T-cell (primary cell): ENCODE results near the gene DOCK4. TPM values are rescaled to one million over a fixed set of nuclear protein-coding genes. Genes with fewer than 3 reads are reported as not detected.

Experiments
- ATAC-seq, 4 experiments: fragments of 200-7000 bp in 3 of 4; fragments of 150-1000 bp in 1 of 4; cut with Tn5 transposase; replicated peaks in 1 of 4; 1 replicate in 3 of 4; 2 replicates in 1 of 4; pipeline ENCODE4 v1.10.0; 2021; ENCODE audit warnings: moderate library complexity in 3 of 4, mild to moderate bottlenecking in 2 of 4, moderate number of reproducible peaks in 1 of 4
- CTCF ChIA-PET, 2 donors: fragments of 300-600 bp; sonication (Branson Sonifier 250); formaldehyde crosslinking; loops; one replicate each; lab custom pipeline; 2022; ENCODE audit warnings: antibody characterized with exemption in 2 of 2; lab: Charles Lee
- POLR2A ChIA-PET, 2 donors: fragments of 300-600 bp; sonication (Branson Sonifier 250); formaldehyde crosslinking; loops; one replicate each; lab custom pipeline; 2022; ENCODE audit warnings: antibody characterized with exemption in 2 of 2; lab: Charles Lee
- DNase-seq, 35 experiments: peaks; one replicate each; pipeline versions ENCODE4 v3.0.0 to v3.0.0-alpha.2; 2013 to 2023
- H3K27ac ChIP-seq: one replicate; pipeline ENCODE4 v1.5.1; 2013; ENCODE audit warnings: low read length
- H3K27me3 ChIP-seq, 2 experiments: replicated peaks in 1 of 2; 1 replicate in 1 of 2; 2 replicates in 1 of 2; pipeline versions ENCODE4 v1.6.1 to v1.7.0; 2013; ENCODE audit warnings: low read length in 1 of 2, mixed read lengths in 1 of 2; ENCODE audit not compliant: control insufficient read depth in 2 of 2, insufficient read depth in 2 of 2; ENCODE audit errors: extremely low read depth in 1 of 2
- H3K36me3 ChIP-seq, 2 donors: 1 replicate in 1 of 2; 2 replicates in 1 of 2; pipeline versions ENCODE4 v1.6.1 to v1.7.0; 2013; ENCODE audit warnings: low read length in 1 of 2; ENCODE audit not compliant: control insufficient read depth in 2 of 2, insufficient read depth in 1 of 2; ENCODE audit errors: extremely low read depth in 1 of 2
- H3K4me1 ChIP-seq, 2 experiments: 1 replicate in 1 of 2; 2 replicates in 1 of 2; pipeline versions ENCODE4 v1.6.1 to v1.7.0; 2013; ENCODE audit warnings: low read length in 2 of 2, mixed read lengths in 1 of 2; ENCODE audit not compliant: insufficient read depth in 2 of 2, control insufficient read depth in 1 of 2; ENCODE audit errors: extremely low read depth in 1 of 2
- H3K4me3 ChIP-seq, 2 donors: 1 replicate in 1 of 2; 2 replicates in 1 of 2; pipeline versions ENCODE4 v1.5.1 to v1.7.0; 2013; ENCODE audit warnings: mild to moderate bottlenecking in 2 of 2, low read length in 1 of 2, moderate library complexity in 1 of 2; ENCODE audit not compliant: control insufficient read depth in 1 of 2; ENCODE audit errors: extremely low read depth in 1 of 2
- H3K9me3 ChIP-seq: 2 replicates; pipeline ENCODE4 v1.7.0; 2013
- H3K27ac Mint-ChIP-seq, 2 donors: one replicate each; pipeline ENCODE4 v1.8.0; 2020 to 2021; ENCODE audit warnings: mild to moderate bottlenecking in 2 of 2, mixed read lengths in 2 of 2
- H3K27me3 Mint-ChIP-seq, 2 donors: one replicate each; pipeline ENCODE4 v1.8.0; 2021 to 2022; ENCODE audit warnings: mixed read lengths in 2 of 2
- H3K36me3 Mint-ChIP-seq: one replicate; pipeline ENCODE4 v1.8.0; 2021; ENCODE audit warnings: mixed read lengths
- H3K4me1 Mint-ChIP-seq, 3 donors: one replicate each; pipeline ENCODE4 v1.8.0; 2020 to 2022; ENCODE audit warnings: mixed read lengths in 3 of 3, mild to moderate bottlenecking in 1 of 3
- H3K4me3 Mint-ChIP-seq, 3 donors: one replicate each; pipeline ENCODE4 v1.8.0; 2020 to 2022; ENCODE audit warnings: mild to moderate bottlenecking in 3 of 3, mixed read lengths in 3 of 3, moderate library complexity in 3 of 3
- H3K9me3 Mint-ChIP-seq, 3 donors: one replicate each; pipeline ENCODE4 v1.8.0; 2020 to 2022; ENCODE audit warnings: mixed read lengths in 3 of 3
- WGBS: methylation state at CpG from one replicate; pipeline ENCODE4 v1.1.5; 2013; ENCODE audit warnings: missing lambda C conversion rate; ENCODE audit not compliant: insufficient coverage; 5-methylcytosine and 5-hydroxymethylcytosine counted together
- total RNA-seq, 35 experiments: library from RNA in 6 of 35; stranded (reverse) in 6 of 35; fragments of 120-200 nt in 1 of 35; gene quantifications; one replicate each; pipeline versions ENCODE4 v1.2.1 to v1.2.4 and lab custom pipeline; 2013 to 2026

Gene DOCK4
- total RNA-seq, 5 donors from 2014 or later (not counting 1 experiment from before 2014, with no cell fraction given) = 0.35 to 1.4 (median 0.85) TPM

GRCh38 chr7:111860248-111860647 lies 346.0 kb downstream of the DOCK4 start:
- H3K4me1 ChIP-seq = peaks cover 0 to 4% of the 10 kb centered on the region in 2 experiments
- 29% methylated on average over 5 of the region's 6 CpGs for WGBS
- no peaks in the 10 kb centered on the region for H3K9me3 Mint-ChIP-seq
- ChIA-PET POLR2A (no interaction called here), CTCF (no interaction called here)
- H3K27me3 Mint-ChIP-seq = peaks cover 4 to 11% of the 10 kb centered on the region in 2 donors
- no peak overlapping the region for H3K4me3 Mint-ChIP-seq
- H3K36me3 ChIP-seq = no peaks in the 10 kb centered on the region
- ATAC-seq (no peak), DNase-seq (no peak)
- no peak overlapping the region for H3K27ac Mint-ChIP-seq
- no peaks in the 10 kb centered on the region for H3K36me3 Mint-ChIP-seq
- no peak overlapping the region for H3K27ac ChIP-seq
- H3K27me3 ChIP-seq = no peaks in the 10 kb centered on the region
- no peaks in the 10 kb centered on the region for H3K9me3 ChIP-seq
- H3K4me3 ChIP-seq = no peak overlapping the region
- peaks cover 0 to 7% (median 1%) of the 10 kb centered on the region in 3 donors for H3K4me1 Mint-ChIP-seq

GRCh38 chr7:111858331-111858730 lies 347.9 kb downstream of the DOCK4 start:
- H3K27me3 ChIP-seq = no peaks in the 10 kb centered on the region
- no peak for ATAC-seq
- H3K4me1 ChIP-seq = peaks cover 0 to 4% of the 10 kb centered on the region in 2 experiments
- peaks cover 5 to 16% of the 10 kb centered on the region in 2 donors for H3K27me3 Mint-ChIP-seq
- no peaks in the 10 kb centered on the region for H3K9me3 Mint-ChIP-seq
- no peaks in the 10 kb centered on the region for H3K36me3 Mint-ChIP-seq
- ChIA-PET POLR2A (no interaction called here), CTCF (no interaction called here)
- 64% methylated on average over 2 of the region's 3 CpGs for WGBS
- H3K4me3 ChIP-seq = no peak overlapping the region
- DNase-seq = no peak
- H3K4me3 Mint-ChIP-seq = no peak overlapping the region
- no peaks in the 10 kb centered on the region for H3K36me3 ChIP-seq
- H3K27ac Mint-ChIP-seq = no peak overlapping the region
- peaks cover 0 to 7% (median 1%) of the 10 kb centered on the region in 3 donors for H3K4me1 Mint-ChIP-seq
- H3K9me3 ChIP-seq = no peaks in the 10 kb centered on the region
- H3K27ac ChIP-seq = no peak overlapping the region

- ChIA-PET CTCF (no interaction called here), POLR2A (no interaction called here)
- H3K36me3 ChIP-seq = no peaks in the 10 kb centered on the region
- H3K4me3 ChIP-seq = no peak overlapping the region
- Mint-ChIP-seq H3K36me3 (no peaks in the 10 kb centered on the region), H3K27ac (no peak overlapping the region), H3K4me1 (peaks cover 0 to 7% (median 1%) of the 10 kb centered on the region in 3 donors), H3K4me3 (no peak overlapping the region), H3K27me3 (peaks cover 5 to 16% of the 10 kb centered on the region in 2 donors), H3K9me3 (peaks cover 0 to under 1% (median 0%) of the 10 kb centered on the region in 3 donors)
- H3K4me1 ChIP-seq = peaks cover 0 to 4% of the 10 kb centered on the region in 2 experiments
- H3K27ac ChIP-seq = no peak overlapping the region
- WGBS = no CpG with 5 or more reads among the region's 5 CpGs
- no peaks in the 10 kb centered on the region for H3K9me3 ChIP-seq
- ATAC-seq (no peak), DNase-seq (no peak)
- H3K27me3 ChIP-seq = no peaks in the 10 kb centered on the region
Measured at GRCh38 chr7:111855842-111856227, 350.4 kb downstream of the DOCK4 start.

GRCh38 chr7:111855161-111855841 lies 350.9 kb downstream of the DOCK4 start:
- H3K27me3 Mint-ChIP-seq = peaks cover 3 to 16% of the 10 kb centered on the region in 2 donors

GRCh38 chr7:111853201-111853990 lies 352.8 kb downstream of the DOCK4 start:
- peaks cover 2 to 13% of the 10 kb centered on the region in 2 donors for H3K27me3 Mint-ChIP-seq
- no peaks in the 10 kb centered on the region for H3K27me3 ChIP-seq
- no peak overlapping the region for H3K4me3 Mint-ChIP-seq
- H3K9me3 ChIP-seq = no peaks in the 10 kb centered on the region
- H3K27ac Mint-ChIP-seq = no peak overlapping the region
- no peak overlapping the region for H3K27ac ChIP-seq
- H3K4me1 ChIP-seq = no peaks in the 10 kb centered on the region
- 78% methylated on average over 9 of the region's 10 CpGs for WGBS
- no peak overlapping the region for H3K4me3 ChIP-seq
- POLR2A ChIA-PET = no interaction called here
- no peak for ATAC-seq
- no peaks in the 10 kb centered on the region for H3K36me3 Mint-ChIP-seq
- peaks cover 6 to 8% (median 7%) of the 10 kb centered on the region in 3 donors for H3K9me3 Mint-ChIP-seq
- DNase-seq = no peak
- CTCF ChIA-PET = interaction anchor here in 1 of 2 donors (0.6 kb wide), 2 partner anchors 18 to 154 kb away, joined by 3 read pairs; no protein-coding TSS in a partner anchor
- no peaks in the 10 kb centered on the region for H3K36me3 ChIP-seq
- no peaks in the 10 kb centered on the region for H3K4me1 Mint-ChIP-seq

More at GRCh38 chr7:111855161-111855841, 350.9 kb downstream of the DOCK4 start:
- 33% methylated on average over 2 of the region's 4 CpGs for WGBS
- Histone ChIP-seq H3K27ac (no peak overlapping the region), H3K36me3 (no peaks in the 10 kb centered on the region), H3K4me1 (peaks cover 0 to 3% of the 10 kb centered on the region in 2 experiments), H3K27me3 (no peaks in the 10 kb centered on the region), H3K9me3 (no peaks in the 10 kb centered on the region), H3K4me3 (no peak overlapping the region)
- Mint-ChIP-seq H3K9me3 (peaks cover 2 to 6% (median 4%) of the 10 kb centered on the region in 3 donors), H3K4me1 (peaks cover 0 to 2% (median under 1%) of the 10 kb centered on the region in 3 donors), H3K4me3 (no peak overlapping the region), H3K36me3 (no peaks in the 10 kb centered on the region), H3K27ac (no peak overlapping the region)
- POLR2A ChIA-PET = no interaction called here
- CTCF ChIA-PET = no interaction called here
- ATAC-seq (no peak), DNase-seq (no peak)

GRCh38 chr7:111852081-111852480 lies 354.1 kb downstream of the DOCK4 start:
- peaks cover 6 to 8% (median 7%) of the 10 kb centered on the region in 3 donors for H3K9me3 Mint-ChIP-seq
- Histone ChIP-seq H3K27ac (no peak overlapping the region), H3K4me1 (no peaks in the 10 kb centered on the region), H3K36me3 (no peaks in the 10 kb centered on the region), H3K9me3 (no peaks in the 10 kb centered on the region), H3K4me3 (no peak overlapping the region), H3K27me3 (no peaks in the 10 kb centered on the region)
- ChIA-PET CTCF (interaction anchor here in 1 of 2 donors (0.6 to 0.7 kb wide), 2 partner anchors 42 to 639 kb away, joined by 4 to 7 read pairs; no protein-coding TSS in a partner anchor), POLR2A (no interaction called here)
- no peaks in the 10 kb centered on the region for H3K36me3 Mint-ChIP-seq
- DNase-seq (no peak), ATAC-seq (no peak)
- H3K4me1 Mint-ChIP-seq = no peaks in the 10 kb centered on the region
- 100% methylated on average over 7 of the region's 7 CpGs for WGBS
- H3K4me3 Mint-ChIP-seq = no peak overlapping the region
- H3K27me3 Mint-ChIP-seq = peaks cover 2 to 13% of the 10 kb centered on the region in 2 donors
- no peak overlapping the region for H3K27ac Mint-ChIP-seq
